ENCODE results near the gene SLC7A8.

SLC7A8 gene

DNA sequence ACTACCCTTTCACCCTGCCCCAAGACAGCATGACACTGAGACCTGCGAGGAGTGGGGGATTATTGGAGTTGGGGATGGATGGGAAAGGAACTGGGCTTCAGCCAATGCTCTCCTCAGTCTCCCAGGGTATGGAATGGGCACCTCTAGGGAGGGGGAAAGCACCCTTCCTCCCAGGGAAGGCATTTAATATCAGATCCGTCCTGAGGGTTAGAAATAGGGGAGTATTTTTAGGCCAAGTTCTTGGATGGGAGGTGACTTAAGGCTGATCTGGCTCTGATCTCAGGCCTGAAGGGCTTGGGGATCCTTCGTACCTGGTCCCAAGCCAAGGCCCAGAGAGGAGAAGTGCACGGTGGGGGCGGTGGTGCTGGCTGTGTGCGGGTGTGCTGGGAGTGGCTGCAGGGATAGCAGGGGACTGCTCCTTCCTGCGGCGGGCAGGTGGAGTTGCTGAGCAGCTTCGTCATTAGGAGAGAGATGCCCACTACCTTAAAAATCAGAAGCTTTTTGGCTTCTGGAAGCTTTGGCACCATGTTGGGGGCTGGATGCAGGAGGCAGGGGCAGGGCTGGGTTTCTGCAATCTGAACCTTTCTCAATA, 57.4 kb downstream of the SLC7A8 start:
- intact Hi-C loops (cut with DNase I; ENCODE audit: low total_unique reads), result no loop called here
- no peak for DNase-seq
- H3K36me3 ChIP-seq, result peaks cover 45 to 52% (median 46%) of the 10 kb centered on the region in 3 donors
- H3K4me3 ChIP-seq, result no peak overlapping the region
- peak overlapping the region; percentile 48 to 68 for H3K27ac ChIP-seq
- TF ChIP-seq, protein P1, sequence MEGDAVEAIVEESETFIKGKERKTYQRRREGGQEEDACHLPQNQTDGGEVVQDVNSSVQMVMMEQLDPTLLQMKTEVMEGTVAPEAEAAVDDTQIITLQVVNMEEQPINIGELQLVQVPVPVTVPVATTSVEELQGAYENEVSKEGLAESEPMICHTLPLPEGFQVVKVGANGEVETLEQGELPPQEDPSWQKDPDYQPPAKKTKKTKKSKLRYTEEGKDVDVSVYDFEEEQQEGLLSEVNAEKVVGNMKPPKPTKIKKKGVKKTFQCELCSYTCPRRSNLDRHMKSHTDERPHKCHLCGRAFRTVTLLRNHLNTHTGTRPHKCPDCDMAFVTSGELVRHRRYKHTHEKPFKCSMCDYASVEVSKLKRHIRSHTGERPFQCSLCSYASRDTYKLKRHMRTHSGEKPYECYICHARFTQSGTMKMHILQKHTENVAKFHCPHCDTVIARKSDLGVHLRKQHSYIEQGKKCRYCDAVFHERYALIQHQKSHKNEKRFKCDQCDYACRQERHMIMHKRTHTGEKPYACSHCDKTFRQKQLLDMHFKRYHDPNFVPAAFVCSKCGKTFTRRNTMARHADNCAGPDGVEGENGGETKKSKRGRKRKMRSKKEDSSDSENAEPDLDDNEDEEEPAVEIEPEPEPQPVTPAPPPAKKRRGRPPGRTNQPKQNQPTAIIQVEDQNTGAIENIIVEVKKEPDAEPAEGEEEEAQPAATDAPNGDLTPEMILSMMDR (IDR thresholded peaks at IDR 0.05), result no peak
- H3K9me3 ChIP-seq, result no peaks in the 10 kb centered on the region
- no peaks in the 10 kb centered on the region for H3K27me3 ChIP-seq
- peaks cover 3 to 44% (median 33%) of the 10 kb centered on the region in 4 donors for H3K4me1 ChIP-seq

DNA sequence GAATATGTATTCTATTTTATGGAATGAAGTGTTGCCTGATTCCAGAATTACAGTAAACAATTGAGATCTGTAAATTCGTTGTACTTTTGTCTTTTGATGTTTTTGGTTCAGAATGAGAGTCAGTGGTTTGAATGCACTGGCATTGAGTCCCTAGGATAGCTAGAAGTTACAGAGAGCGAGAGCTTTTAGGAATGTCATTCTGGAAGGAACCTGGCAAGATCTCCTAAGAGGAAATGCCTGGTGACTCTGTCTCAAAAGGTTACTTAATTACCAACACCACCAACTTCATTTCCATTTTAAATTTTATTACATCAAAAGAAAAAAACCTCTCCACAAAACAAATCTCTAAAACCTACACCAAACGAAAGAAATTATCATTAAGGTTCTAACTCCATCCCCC, 58.4 kb downstream of the SLC7A8 start:
- H3K36me3 ChIP-seq, result peaks cover 35 to 42% (median 36%) of the 10 kb centered on the region in 3 donors
- H3K27ac ChIP-seq, result peak overlapping the region; percentile 48 to 68
- H3K4me3 ChIP-seq, result no peak overlapping the region
- no peaks in the 10 kb centered on the region for H3K9me3 ChIP-seq
- intact Hi-C loops (cut with DNase I; ENCODE audit: low total_unique reads), result no loop called here
- H3K27me3 ChIP-seq, result no peaks in the 10 kb centered on the region
- DNase-seq, result no peak
- TF ChIP-seq, protein P1 (IDR thresholded peaks at IDR 0.05), result no peak
- peaks cover 3 to 45% (median 35%) of the 10 kb centered on the region in 4 donors for H3K4me1 ChIP-seq

DNA sequence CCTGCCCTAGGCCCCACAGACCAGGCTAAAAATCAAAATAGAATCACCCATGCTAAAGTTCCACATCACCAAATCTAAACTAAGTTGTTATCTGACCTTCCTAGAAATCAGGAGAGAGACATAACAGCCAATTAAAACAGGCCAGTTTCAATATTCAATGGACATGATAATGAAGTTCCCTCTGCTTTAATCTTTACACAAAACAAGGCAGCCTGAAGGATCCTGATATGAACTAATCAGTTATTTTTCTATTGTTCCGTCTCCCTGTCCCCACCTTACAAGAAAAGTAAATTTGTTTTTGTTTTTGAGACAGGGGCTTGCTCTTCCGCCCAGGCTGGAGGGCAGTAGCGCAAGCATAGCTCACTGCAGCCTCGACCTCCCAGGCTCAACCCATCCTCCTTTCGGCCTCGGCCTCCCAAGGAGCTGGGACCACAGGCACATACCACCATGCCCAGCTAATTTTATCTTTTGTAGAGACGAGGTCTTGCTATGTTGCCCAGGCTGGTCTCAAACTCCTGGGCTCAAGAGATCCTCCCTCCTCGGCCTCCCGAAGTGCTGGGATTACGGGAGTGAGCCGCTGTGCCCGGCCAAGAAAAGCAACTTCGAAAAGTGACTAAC, 59.0 kb downstream of the SLC7A8 start:
- DNase-seq, result no peak
- Histone ChIP-seq H3K36me3 (peaks cover 29 to 37% (median 30%) of the 10 kb centered on the region in 3 donors), H3K27me3 (no peaks in the 10 kb centered on the region), H3K27ac (peak overlapping the region; percentile 48 to 68), H3K4me3 (no peak overlapping the region), H3K9me3 (no peaks in the 10 kb centered on the region), H3K4me1 (peaks cover 3 to 45% (median 35%) of the 10 kb centered on the region in 4 donors)
- intact Hi-C loops (cut with DNase I; ENCODE audit: low total_unique reads), result no loop called here
- TF ChIP-seq, protein P1 (IDR thresholded peaks at IDR 0.05), result no peak

DNA sequence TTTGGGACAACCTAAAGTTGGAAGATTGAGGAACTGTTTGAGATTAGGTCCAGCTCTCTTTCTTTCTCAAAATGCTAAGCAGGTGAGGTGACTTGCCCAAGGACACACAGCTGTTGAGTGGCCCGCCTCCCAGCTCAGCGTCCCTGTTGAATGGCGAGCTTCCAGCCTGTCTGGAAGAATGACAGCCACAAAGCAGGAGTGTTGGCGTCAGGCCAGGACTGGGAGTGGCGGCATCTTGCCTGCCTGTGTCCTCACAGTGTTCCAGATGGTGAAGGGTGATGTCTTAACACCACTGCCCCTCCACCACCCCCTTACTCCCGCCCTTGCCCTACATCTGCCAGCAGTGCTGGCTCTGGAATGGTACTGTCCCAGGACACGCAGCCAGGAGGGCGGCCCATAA, 60.0 kb downstream of the SLC7A8 start:
- H3K27me3 ChIP-seq, result peaks cover 0 to 3% of the 10 kb centered on the region in 2 donors
- H3K4me3 ChIP-seq, result no peak overlapping the region
- intact Hi-C loops (cut with DNase I; ENCODE audit: low total_unique reads), result no loop called here
- H3K9me3 ChIP-seq, result no peaks in the 10 kb centered on the region
- TF ChIP-seq, protein P1 (IDR thresholded peaks at IDR 0.05), result no peak
- peaks cover 3 to 45% (median 35%) of the 10 kb centered on the region in 4 donors for H3K4me1 ChIP-seq
- H3K36me3 ChIP-seq, result peaks cover 19 to 26% (median 20%) of the 10 kb centered on the region in 3 donors
- H3K27ac ChIP-seq, result peak overlapping the region in 1 of 2 donors; percentile 14
- DNase-seq, result peak in 1 of 2 donors; percentile 80

DNA sequence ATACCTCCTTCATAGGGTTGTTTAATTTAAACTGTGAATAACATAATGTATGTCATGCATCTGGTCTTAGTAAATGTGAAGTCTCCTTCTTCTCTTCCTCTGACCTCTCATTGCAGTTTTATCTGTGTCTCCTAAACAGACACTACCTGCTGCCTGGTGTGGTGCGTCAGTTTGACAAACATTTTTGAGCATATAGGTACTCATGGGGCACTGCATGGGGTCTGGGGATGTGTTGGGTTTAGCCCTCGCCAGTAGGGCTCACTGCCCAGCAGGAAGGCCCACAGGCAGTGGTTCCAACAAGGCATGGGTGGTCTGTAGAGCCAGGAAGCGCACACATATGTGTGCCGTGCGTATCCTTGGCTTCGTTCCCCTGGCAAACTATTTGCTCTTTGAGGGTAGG, 61.4 kb downstream of the SLC7A8 start:
- Histone ChIP-seq H3K9me3 (no peaks in the 10 kb centered on the region), H3K27ac (peak overlapping the region in 1 of 2 donors; percentile 54), H3K4me1 (peaks cover 3 to 45% (median 35%) of the 10 kb centered on the region in 4 donors), H3K27me3 (peaks cover 0 to 4% of the 10 kb centered on the region in 2 donors), H3K4me3 (no peak overlapping the region), H3K36me3 (peaks cover 6 to 13% (median 7%) of the 10 kb centered on the region in 3 donors)
- intact Hi-C loops (cut with DNase I; ENCODE audit: low total_unique reads), result no loop called here
- no peak for DNase-seq
- TF ChIP-seq, protein P1 (IDR thresholded peaks at IDR 0.05), result no peak

All from tibial artery (tissue), 4 donors.